ENCODE measurements around the gene PRM2. TPM values are rescaled to one million over a fixed set of nuclear protein-coding genes. Genes with fewer than 3 reads are reported as not detected.

The PRM2 gene
- total and polyA plus RNA-seq, 7 donors, result not detected

GRCh38 chr16:11308493-11309283 is 32.4 kb upstream of the PRM2 start:
- no peaks in the 10 kb centered on the region for H3K36me3 ChIP-seq (ENCODE audit: insufficient read depth in 1 of 2, low read depth in 1 of 2)
- no peaks in the 10 kb centered on the region for H3K4me1 ChIP-seq
- no peaks in the 10 kb centered on the region for H3K9me3 ChIP-seq
- H3K27ac ChIP-seq, result no peak overlapping the region
- WGBS, 3 donors, result 49 to 55% (median 53%) methylated on average over 15 of the region's 15 CpGs
- H3K4me3 ChIP-seq, result no peak overlapping the region
- intact Hi-C loops (cut with DNase I), result no loop called here
- no peaks in the 10 kb centered on the region for H3K27me3 ChIP-seq (ENCODE audit: insufficient read depth in 3 of 3, low read length in 2 of 3)
- TF ChIP-seq CTCF (IDR thresholded peaks at IDR 0.05), result no peak
- ATAC-seq (no peak), DNase-seq (no peak)

- Histone ChIP-seq H3K4me3 (no peak overlapping the region), H3K9me3 (no peaks in the 10 kb centered on the region), H3K36me3 (ENCODE audit: insufficient read depth in 1 of 2, low read depth in 1 of 2) (no peaks in the 10 kb centered on the region), H3K4me1 (no peaks in the 10 kb centered on the region), H3K27me3 (ENCODE audit: insufficient read depth in 3 of 3, low read length in 2 of 3) (no peaks in the 10 kb centered on the region), H3K27ac (no peak overlapping the region)
- no peak for TF ChIP-seq CTCF (IDR thresholded peaks at IDR 0.05)
- DNase-seq (no peak), ATAC-seq (no peak)
- WGBS, 3 donors, result 82 to 86% (median 84%) methylated on average over 21 of the region's 21 CpGs
- intact Hi-C loops (cut with DNase I), result no loop called here
These were observed 31.6 kb upstream of the PRM2 start for GRCh38 chr16:11307639-11308492.

GRCh38 chr16:11306997-11307638 is 30.8 kb upstream of the PRM2 start:
- WGBS, 3 donors, result 81 to 84% (median 83%) methylated on average over 7 of the region's 7 CpGs
- intact Hi-C loops (cut with DNase I), result no loop called here
- ATAC-seq, result no peak
- no peak overlapping the region for H3K4me3 ChIP-seq
- H3K27me3 ChIP-seq (ENCODE audit: insufficient read depth in 3 of 3, low read length in 2 of 3), result no peaks in the 10 kb centered on the region
- no peak for TF ChIP-seq CTCF (IDR thresholded peaks at IDR 0.05)
- H3K9me3 ChIP-seq, result no peaks in the 10 kb centered on the region
- H3K4me1 ChIP-seq, result no peaks in the 10 kb centered on the region
- DNase-seq, result no peak
- no peaks in the 10 kb centered on the region for H3K36me3 ChIP-seq (ENCODE audit: insufficient read depth in 1 of 2, low read depth in 1 of 2)
- H3K27ac ChIP-seq, result no peak overlapping the region

- WGBS, 3 donors, result 85 to 90% (median 89%) methylated on average over 8 of the region's 8 CpGs
- DNase-seq, result no peak
- no peak for TF ChIP-seq CTCF (IDR thresholded peaks at IDR 0.05)
These were observed 30.1 kb upstream of the PRM2 start for GRCh38 chr16:11306381-11306780.

More at GRCh38 chr16:11306381-11306780, 30.1 kb upstream of the PRM2 start:
- Histone ChIP-seq H3K36me3 (ENCODE audit: insufficient read depth in 1 of 2, low read depth in 1 of 2) (no peaks in the 10 kb centered on the region), H3K4me1 (no peaks in the 10 kb centered on the region), H3K27ac (no peak overlapping the region), H3K9me3 (no peaks in the 10 kb centered on the region), H3K27me3 (ENCODE audit: insufficient read depth in 3 of 3, low read length in 2 of 3) (no peaks in the 10 kb centered on the region), H3K4me3 (no peak overlapping the region)
- intact Hi-C loops (cut with DNase I), result no loop called here
- no peak for ATAC-seq

Measured in psoas muscle (tissue), 8 donors.